HEK293 (cell line): Measurements from ENCODE around the gene INHBB.

Experiments
- CTCF ChIA-PET: fragments of 350-600 bp; formaldehyde crosslinking; extraction: SDS; loops from one replicate; lab custom pipeline; 2021; ENCODE audit warnings: antibody characterized with exemption; lab: Yijun Ruan, JAX
- POLR2A ChIA-PET: fragments of 300-600 bp; formaldehyde crosslinking; extraction: SDS; loops from one replicate; lab custom pipeline; 2020; ENCODE audit warnings: antibody characterized with exemption, inconsistent platforms; lab: Yijun Ruan, JAX
- H3K27ac ChIP-seq: fragments of 200-500 bp; sonication (Bioruptor generic); 2 replicates; pipeline ENCODE4 v1.5.1; 2014; ENCODE audit warnings: low read depth, low read length, control low read depth, inconsistent platforms; ENCODE audit errors: extremely low read depth
- H3K36me3 ChIP-seq, 2 experiments: fragments of 200-500 bp in 1 of 2; sonication (Bioruptor generic) in 1 of 2; 1 replicate in 1 of 2; 2 replicates in 1 of 2; pipeline ENCODE4 v1.5.1; 2014 to 2017; ENCODE audit warnings: inconsistent platforms in 2 of 2, low read length in 2 of 2; ENCODE audit not compliant: control insufficient read depth in 2 of 2, insufficient read depth in 1 of 2
- H3K4me1 ChIP-seq: fragments of 200-500 bp; sonication (Bioruptor generic); 2 replicates; pipeline ENCODE4 v1.5.1; 2014; ENCODE audit warnings: mild to moderate bottlenecking, low read length, inconsistent platforms; ENCODE audit not compliant: control insufficient read depth, insufficient read depth
- H3K4me3 ChIP-seq: 2 replicates; pipeline ENCODE4 v1.5.1; 2011; ENCODE audit warnings: low read depth, mild to moderate bottlenecking, control low read depth, low read length, moderate library complexity
- H3K9me3 ChIP-seq: fragments of 200-500 bp; sonication (Bioruptor generic); 2 replicates; pipeline ENCODE4 v1.5.1; 2014; ENCODE audit warnings: low read depth, low read length, inconsistent platforms; ENCODE audit not compliant: control insufficient read depth, insufficient read depth
- AEBP2 ChIP-seq: fragments of 450-650 bp; formaldehyde crosslinking; IDR thresholded peaks from 2 replicates; pipeline ENCODE4 v1.5.1; 2016; ENCODE audit warnings: missing biosample characterization, missing genetic modification characterization, borderline replicate concordance
- EGR2 ChIP-seq: fragments of 450-650 bp; formaldehyde crosslinking; IDR thresholded peaks from 2 replicates; pipeline ENCODE4 v1.5.1; 2016; ENCODE audit warnings: low read depth, missing biosample characterization, missing genetic modification characterization
- GLI2 ChIP-seq: fragments of 450-650 bp; formaldehyde crosslinking; IDR thresholded peaks from 2 replicates; pipeline ENCODE4; 2017; ENCODE audit warnings: missing biosample characterization, missing genetic modification characterization, low read depth, borderline replicate concordance
- HIC1 ChIP-seq: fragments of 450-650 bp; formaldehyde crosslinking; IDR thresholded peaks from 2 replicates; pipeline ENCODE4 v1.5.1; 2016; ENCODE audit warnings: missing biosample characterization, missing genetic modification characterization
- KLF1 ChIP-seq: fragments of 450-650 bp; formaldehyde crosslinking; IDR thresholded peaks from 2 replicates; pipeline ENCODE4 v1.5.1; 2016; ENCODE audit warnings: missing biosample characterization, missing genetic modification characterization
- KLF17 ChIP-seq: fragments of 450-650 bp; formaldehyde crosslinking; IDR thresholded peaks from 2 replicates; pipeline ENCODE4 v1.5.1; 2016; ENCODE audit warnings: missing biosample characterization, missing genetic modification characterization
- KLF9 ChIP-seq: fragments of 450-650 bp; formaldehyde crosslinking; IDR thresholded peaks from 2 replicates; pipeline ENCODE4 v1.5.1; 2016; ENCODE audit warnings: missing biosample characterization, missing genetic modification characterization, low read depth
- OSR2 ChIP-seq: fragments of 450-650 bp; formaldehyde crosslinking; IDR thresholded peaks from 2 replicates; pipeline ENCODE4 v1.5.1; 2016; ENCODE audit warnings: missing biosample characterization, missing genetic modification characterization
- PATZ1 ChIP-seq: fragments of 450-650 bp; formaldehyde crosslinking; IDR thresholded peaks from 2 replicates; pipeline ENCODE4 v1.5.1; 2016; ENCODE audit warnings: missing biosample characterization, missing genetic modification characterization
- TCF7L2 ChIP-seq: IDR thresholded peaks from 2 replicates; pipeline ENCODE4 v1.6.1; 2011; ENCODE audit warnings: low read depth, mild to moderate bottlenecking, inconsistent platforms, low read length, moderate library complexity, borderline replicate concordance
- WT1 ChIP-seq: fragments of 450-650 bp; formaldehyde crosslinking; IDR thresholded peaks from 2 replicates; pipeline ENCODE4 v1.5.1; 2016; ENCODE audit warnings: missing biosample characterization, missing genetic modification characterization
- YY2 ChIP-seq: fragments of 450-650 bp; formaldehyde crosslinking; IDR thresholded peaks from 2 replicates; pipeline ENCODE4 v1.5.1; 2016; ENCODE audit warnings: missing biosample characterization, missing genetic modification characterization
- ZFP69B ChIP-seq: fragments of 450-650 bp; formaldehyde crosslinking; IDR thresholded peaks from 2 replicates; pipeline ENCODE4 v1.5.1; 2016; ENCODE audit warnings: missing biosample characterization, missing genetic modification characterization
- ZIC2 ChIP-seq: fragments of 450-650 bp; formaldehyde crosslinking; IDR thresholded peaks from 2 replicates; pipeline ENCODE4 v1.5.1; 2016; ENCODE audit warnings: missing biosample characterization, missing genetic modification characterization
- ZNF366 ChIP-seq: fragments of 450-650 bp; formaldehyde crosslinking; conservative IDR thresholded peaks from 2 replicates; pipeline ENCODE4 v1.5.1; 2016; ENCODE audit warnings: missing biosample characterization, missing genetic modification characterization
- ZNF514 ChIP-seq: fragments of 450-650 bp; formaldehyde crosslinking; IDR thresholded peaks from 2 replicates; pipeline ENCODE4 v1.5.1; 2016; ENCODE audit warnings: missing biosample characterization, missing genetic modification characterization
- ZNF585B ChIP-seq: fragments of 450-650 bp; formaldehyde crosslinking; IDR thresholded peaks from 2 replicates; pipeline ENCODE4 v1.5.1; 2016; ENCODE audit warnings: missing biosample characterization, missing genetic modification characterization
- ZNF792 ChIP-seq: fragments of 450-650 bp; formaldehyde crosslinking; IDR thresholded peaks from 2 replicates; pipeline ENCODE4 v1.5.1; 2016; ENCODE audit warnings: missing biosample characterization, missing genetic modification characterization
- ZNF830 ChIP-seq: fragments of 450-650 bp; IDR thresholded peaks from 2 replicates; pipeline ENCODE4 v1.5.0; 2018; ENCODE audit warnings: missing biosample characterization, missing genetic modification characterization, low read depth, mild to moderate bottlenecking, moderate library complexity
- ZSCAN23 ChIP-seq: fragments of 450-650 bp; formaldehyde crosslinking; IDR thresholded peaks from 2 replicates; pipeline ENCODE4 v1.5.1; 2016; ENCODE audit warnings: missing biosample characterization, missing genetic modification characterization

The INHBB gene

GRCh38 chr2:120396861-120397811 lies 51.2 kb downstream of the INHBB start:
- ChIA-PET POLR2A (no interaction called here), CTCF (interaction anchor here (1.3 kb wide), 1 partner anchor 156 kb away, joined by 5 read pairs; no protein-coding TSS in a partner anchor)
- Histone ChIP-seq H3K27ac (no peak overlapping the region), H3K4me3 (no peak overlapping the region)
- TF ChIP-seq YY2: no peak
- TF ChIP-seq EGR2 (tag by site-specific recombination): peak; percentile 13; the same call in 1 of the 2 replicates
- peak; percentile 22 for TF ChIP-seq ZIC2
- peak; percentile 20; the same call in 1 of the 2 replicates for TF ChIP-seq KLF1 (tag by site-specific recombination)
- TF ChIP-seq TCF7L2: no peak
- no peak for TF ChIP-seq HIC1 (tag by site-specific recombination)
- TF ChIP-seq KLF17 (tag by site-specific recombination): 0 out of 2 replicates have a peak, but pooled peaks have one; percentile 29
- TF ChIP-seq KLF9: no peak
- TF ChIP-seq, all 188 proteins: peak for 4
- Histone ChIP-seq H3K36me3 (no peaks in the 10 kb centered on the region), H3K4me1 (peaks cover 5% of the 10 kb centered on the region; the same call in 1 of the 2 replicates), H3K9me3 (no peaks in the 10 kb centered on the region)

GRCh38 chr2:120398051-120398995 lies 52.4 kb downstream of the INHBB start:
- peaks cover 5% of the 10 kb centered on the region; the same call in 1 of the 2 replicates for H3K4me1 ChIP-seq
- H3K9me3 ChIP-seq: no peaks in the 10 kb centered on the region
- H3K4me3 ChIP-seq: no peak overlapping the region
- ChIA-PET CTCF (interaction anchor here (0.7 kb wide), 1 partner anchor 144 kb away, joined by 4 read pairs; no protein-coding TSS in a partner anchor), POLR2A (no interaction called here)
- no peak overlapping the region for H3K27ac ChIP-seq
- TF ChIP-seq PATZ1 (tag by site-specific recombination): no peak
- no peak for TF ChIP-seq ZNF830 (tag by site-specific recombination)
- TF ChIP-seq GLI2 (tag by site-specific recombination): no peak
- no peak for TF ChIP-seq ZSCAN23 (tag by site-specific recombination)
- no peak for TF ChIP-seq ZNF585B
- no peak for TF ChIP-seq ZNF792 (tag by site-specific recombination)
- TF ChIP-seq AEBP2 (tag by site-specific recombination): no peak
- no peak for TF ChIP-seq ZFP69B
- TF ChIP-seq ZNF366: no peak
- no peak for TF ChIP-seq WT1 (tag by site-specific recombination)
- TF ChIP-seq OSR2 (tag by site-specific recombination): no peak
- no peak for TF ChIP-seq ZNF514 (tag by site-specific recombination)
- TF ChIP-seq HIC1 (tag by site-specific recombination): no peak
- H3K36me3 ChIP-seq: no peaks in the 10 kb centered on the region
